GM19467 (cell line): ENCODE measurements around the gene DCLK1.

Experiments used
- ATAC-seq: cut with Tn5 transposase; IDR thresholded peaks from one replicate; pipeline ENCODE4 v1.9.1; 2021; ENCODE audit warnings: mild to moderate bottlenecking, moderate library complexity; ENCODE audit not compliant: unreplicated experiment

Gene DCLK1

GRCh38 chr13:35876601-35877000 lies 254.6 kb downstream of the DCLK1 start:
- ATAC-seq = no peak

- no peak for ATAC-seq
Measured at GRCh38 chr13:35874704-35875103, 256.5 kb downstream of the DCLK1 start.

- ATAC-seq = no peak
Measured at GRCh38 chr13:35872369-35872768, 258.8 kb downstream of the DCLK1 start.

GRCh38 chr13:35871561-35871960 lies 259.6 kb downstream of the DCLK1 start:
- no peak for ATAC-seq

GRCh38 chr13:35866801-35867200 lies 264.4 kb downstream of the DCLK1 start:
- ATAC-seq = no peak

GRCh38 chr13:35865341-35866240 lies 265.6 kb downstream of the DCLK1 start:
- no peak for ATAC-seq

GRCh38 chr13:35860661-35861060 lies 270.5 kb downstream of the DCLK1 start:
- no peak for ATAC-seq

GRCh38 chr13:35859981-35860380 lies 271.2 kb downstream of the DCLK1 start:
- no peak for ATAC-seq

- ATAC-seq = no peak
Measured at GRCh38 chr13:35858665-35859064, 272.5 kb downstream of the DCLK1 start.

- no peak for ATAC-seq
Measured at GRCh38 chr13:35857769-35858168, 273.4 kb downstream of the DCLK1 start.

GRCh38 chr13:35856721-35857364 lies 274.3 kb downstream of the DCLK1 start:
- ATAC-seq = no peak

- ATAC-seq = no peak
Measured at GRCh38 chr13:35856084-35856483, 275.1 kb downstream of the DCLK1 start.

- no peak for ATAC-seq
Measured at GRCh38 chr13:35855531-35856019, 275.6 kb downstream of the DCLK1 start.

GRCh38 chr13:35854286-35854685 lies 276.9 kb downstream of the DCLK1 start:
- ATAC-seq = no peak

GRCh38 chr13:35851881-35852280 lies 279.3 kb downstream of the DCLK1 start:
- ATAC-seq = no peak

GRCh38 chr13:35851356-35851755 lies 279.8 kb downstream of the DCLK1 start:
- ATAC-seq = no peak

- ATAC-seq = no peak
Measured at GRCh38 chr13:35850569-35850968, 280.6 kb downstream of the DCLK1 start.

- no peak for ATAC-seq
Measured at GRCh38 chr13:35849256-35849644, 281.9 kb downstream of the DCLK1 start.

GRCh38 chr13:35848336-35849255 lies 282.6 kb downstream of the DCLK1 start:
- ATAC-seq = no peak

GRCh38 chr13:35843272-35843671 lies 287.9 kb downstream of the DCLK1 start:
- ATAC-seq = no peak

- no peak for ATAC-seq
Measured at GRCh38 chr13:35841060-35841521, 290.1 kb downstream of the DCLK1 start.
